ENCODE data around the gene SOAT1.
"Not testable (repeated sequence)": the region's sequence is repeated elsewhere in the genome, so short reads cannot be mapped to it uniquely, and the experiment has no call there.

SOAT1 gene

GRCh38 chr1:179293340-179294327 lies at the start of gene SOAT1:
Gene SOAT1 (plus strand): TSS chr1:179293797. CDS start chr1:179302685, 8,888 bp downstream.
- H3K4me3 ChIP-seq (IDR thresholded peaks at IDR 0.05; ENCODE audit: insufficient read depth, low read depth, low read length) = no peak within 1 kb of the TSS
- no peak for TF ChIP-seq CTCF (conservative IDR thresholded peaks at IDR 0.05; ENCODE audit: low read depth, low read length)
- no peaks in the 10 kb centered on the region for H3K36me3 ChIP-seq (ENCODE audit: insufficient read depth)
- H3K4me1 ChIP-seq (ENCODE audit: low read depth, poor library complexity, severe bottlenecking) = peaks cover 20% of the 10 kb centered on the region
- peak within 1 kb of the TSS; percentile 55; the same call in 1 of the 2 replicates for H3K27ac ChIP-seq
- peak within 1 kb of the TSS; percentile 89 for H3K4me2 ChIP-seq
- peak within 1 kb of the TSS; percentile 68 for H3K9ac ChIP-seq
- H4K20me1 ChIP-seq (ENCODE audit: insufficient read depth) = no peaks in the 10 kb centered on the region
- H3K27me3 ChIP-seq (ENCODE audit: insufficient read depth, low read depth) = no peaks in the 10 kb centered on the region
- peak within 1 kb of the TSS; percentile 81 for H2AFZ ChIP-seq (ENCODE audit: low read depth)
- peaks cover 16% of the 10 kb centered on the region for H3K79me2 ChIP-seq (ENCODE audit: insufficient read depth, low read depth)

- H3K27me3 ChIP-seq (ENCODE audit: insufficient read depth, low read depth); H3K36me3 ChIP-seq (ENCODE audit: insufficient read depth); H3K79me2 ChIP-seq (ENCODE audit: insufficient read depth, low read depth); H3K4me3 ChIP-seq (IDR thresholded peaks at IDR 0.05; ENCODE audit: insufficient read depth, low read depth, low read length); H4K20me1 ChIP-seq (ENCODE audit: insufficient read depth); H3K9ac ChIP-seq; H2AFZ ChIP-seq (ENCODE audit: low read depth): not testable (repeated sequence)
- Histone ChIP-seq H3K27ac (peak overlapping the region; percentile 46; the same call in 1 of the 2 replicates), H3K4me1 (ENCODE audit: low read depth, poor library complexity, severe bottlenecking) (peaks cover 38% of the 10 kb centered on the region), H3K4me2 (peak overlapping the region; percentile 7; the same call in 1 of the 2 replicates)
Observed at GRCh38 chr1:179245426-179245825, 48.2 kb upstream of the SOAT1 start.

GRCh38 chr1:179247923-179248322 lies 45.7 kb upstream of the SOAT1 start:
- no peak overlapping the region for H3K27ac ChIP-seq
- H3K4me1 ChIP-seq (ENCODE audit: low read depth, poor library complexity, severe bottlenecking) = peaks cover 38% of the 10 kb centered on the region
- H3K4me2 ChIP-seq = no peak overlapping the region
- no peaks in the 10 kb centered on the region for H4K20me1 ChIP-seq (ENCODE audit: insufficient read depth)
- TF ChIP-seq CTCF (conservative IDR thresholded peaks at IDR 0.05; ENCODE audit: low read depth, low read length) = no peak
- H3K36me3 ChIP-seq (ENCODE audit: insufficient read depth) = no peaks in the 10 kb centered on the region
- no peak overlapping the region for H3K9ac ChIP-seq
- H3K27me3 ChIP-seq (ENCODE audit: insufficient read depth, low read depth) = no peaks in the 10 kb centered on the region
- H2AFZ ChIP-seq (ENCODE audit: low read depth) = no peak overlapping the region
- H3K79me2 ChIP-seq (ENCODE audit: insufficient read depth, low read depth) = no peaks in the 10 kb centered on the region
- H3K4me3 ChIP-seq (IDR thresholded peaks at IDR 0.05; ENCODE audit: insufficient read depth, low read depth, low read length) = no peak overlapping the region

GRCh38 chr1:179251675-179252074 lies 41.9 kb upstream of the SOAT1 start:
- Histone ChIP-seq H3K36me3 (ENCODE audit: insufficient read depth) (no peaks in the 10 kb centered on the region), H3K4me1 (ENCODE audit: low read depth, poor library complexity, severe bottlenecking) (peaks cover 8% of the 10 kb centered on the region), H2AFZ (ENCODE audit: low read depth) (no peak overlapping the region), H3K27ac (no peak overlapping the region), H4K20me1 (ENCODE audit: insufficient read depth) (no peaks in the 10 kb centered on the region), H3K9ac (no peak overlapping the region), H3K27me3 (ENCODE audit: insufficient read depth, low read depth) (no peaks in the 10 kb centered on the region), H3K4me3 (IDR thresholded peaks at IDR 0.05; ENCODE audit: insufficient read depth, low read depth, low read length) (no peak overlapping the region), H3K4me2 (no peak overlapping the region), H3K79me2 (ENCODE audit: insufficient read depth, low read depth) (no peaks in the 10 kb centered on the region)
- TF ChIP-seq CTCF (conservative IDR thresholded peaks at IDR 0.05; ENCODE audit: low read depth, low read length) = no peak

GRCh38 chr1:179252606-179253005 lies 41.0 kb upstream of the SOAT1 start:
- no peak for TF ChIP-seq CTCF (conservative IDR thresholded peaks at IDR 0.05; ENCODE audit: low read depth, low read length)
- Histone ChIP-seq H3K4me2 (no peak overlapping the region), H4K20me1 (ENCODE audit: insufficient read depth) (no peaks in the 10 kb centered on the region), H3K27ac (no peak overlapping the region), H3K9ac (no peak overlapping the region), H3K4me3 (IDR thresholded peaks at IDR 0.05; ENCODE audit: insufficient read depth, low read depth, low read length) (no peak overlapping the region), H3K36me3 (ENCODE audit: insufficient read depth) (no peaks in the 10 kb centered on the region), H3K27me3 (ENCODE audit: insufficient read depth, low read depth) (no peaks in the 10 kb centered on the region), H2AFZ (ENCODE audit: low read depth) (no peak overlapping the region), H3K79me2 (ENCODE audit: insufficient read depth, low read depth) (no peaks in the 10 kb centered on the region), H3K4me1 (ENCODE audit: low read depth, poor library complexity, severe bottlenecking) (no peaks in the 10 kb centered on the region)

All from KMS-11 (cell line).